GM19035 (cell line): Measurements from ENCODE around the gene OSBP2.
A peak's percentile ranks its signal among the peaks of the same experiment; 100 is the strongest.
"Not testable (repeated sequence)": the region's sequence is repeated elsewhere in the genome, so short reads cannot be mapped to it uniquely, and the experiment has no call there.

Source experiments
- ATAC-seq: cut with Tn5 transposase; IDR thresholded peaks from one replicate; pipeline ENCODE4 v1.9.1; 2021; ENCODE audit not compliant: unreplicated experiment

OSBP2 gene

GRCh38 chr22:30718491-30718890 is 23.8 kb downstream of the OSBP2 start:
- ATAC-seq, result no peak

GRCh38 chr22:30718938-30719337 is 24.3 kb downstream of the OSBP2 start:
- no peak for ATAC-seq

- no peak for ATAC-seq
These were observed 25.7 kb downstream of the OSBP2 start for GRCh38 chr22:30720263-30720837.

GRCh38 chr22:30721741-30722140 is 27.1 kb downstream of the OSBP2 start:
- no peak for ATAC-seq

- ATAC-seq, result no peak
These were observed 34.2 kb downstream of the OSBP2 start for GRCh38 chr22:30728826-30729225.

- ATAC-seq, result no peak
These were observed 37.0 kb downstream of the OSBP2 start for GRCh38 chr22:30731658-30732057.

GRCh38 chr22:30732426-30732825 is 37.8 kb downstream of the OSBP2 start:
- no peak for ATAC-seq

GRCh38 chr22:30733181-30733631 is 38.5 kb downstream of the OSBP2 start:
- ATAC-seq, result no peak

GRCh38 chr22:30740007-30740406 is 45.3 kb downstream of the OSBP2 start:
- ATAC-seq, result not testable (repeated sequence)

GRCh38 chr22:30740511-30740910 is 45.8 kb downstream of the OSBP2 start:
- ATAC-seq, result peak; percentile 57

GRCh38 chr22:30742291-30743256 is 47.9 kb downstream of the OSBP2 start:
- no peak for ATAC-seq

GRCh38 chr22:30743257-30744020 is 48.8 kb downstream of the OSBP2 start:
- no peak for ATAC-seq

- ATAC-seq, result no peak
These were observed 49.5 kb downstream of the OSBP2 start for GRCh38 chr22:30744224-30744623.

GRCh38 chr22:30747493-30747892 is 52.8 kb downstream of the OSBP2 start:
- ATAC-seq, result no peak

- ATAC-seq, result no peak
These were observed 54.6 kb downstream of the OSBP2 start for GRCh38 chr22:30749272-30749671.

GRCh38 chr22:30749849-30750248 is 55.2 kb downstream of the OSBP2 start:
- no peak for ATAC-seq

- ATAC-seq, result no peak
These were observed 56.9 kb downstream of the OSBP2 start for GRCh38 chr22:30751529-30751928.

- ATAC-seq, result no peak
These were observed 58.1 kb downstream of the OSBP2 start for GRCh38 chr22:30752771-30753170.

GRCh38 chr22:30753701-30754100 is 59.0 kb downstream of the OSBP2 start:
- ATAC-seq, result no peak

GRCh38 chr22:30754521-30754920 is 59.8 kb downstream of the OSBP2 start:
- no peak for ATAC-seq

- no peak for ATAC-seq
These were observed 60.5 kb downstream of the OSBP2 start for GRCh38 chr22:30754971-30755758.
